Measurements from ENCODE around the gene ADGRB3. TPM values are rescaled to one million over a fixed set of nuclear protein-coding genes. Genes with fewer than 3 reads are reported as not detected.
"Not testable (repeated sequence)": the region's sequence is repeated elsewhere in the genome, so short reads cannot be mapped to it uniquely, and the experiment has no call there.

ADGRB3 gene
- total RNA-seq, 1 donor from 2014 or later, result 179 TPM

GRCh38 chr6:68741501-68742386 lies 106.7 kb downstream of the ADGRB3 start:
- DNase-seq, result no peak

GRCh38 chr6:68743099-68743498 lies 108.0 kb downstream of the ADGRB3 start:
- DNase-seq, result no peak

- DNase-seq, result not testable (repeated sequence)
These were observed 109.3 kb downstream of the ADGRB3 start for GRCh38 chr6:68744376-68744775.

- no peak for DNase-seq
These were observed 111.3 kb downstream of the ADGRB3 start for GRCh38 chr6:68746376-68746775.

- DNase-seq, result no peak
These were observed 112.2 kb downstream of the ADGRB3 start for GRCh38 chr6:68747110-68747790.

GRCh38 chr6:68747832-68748231 lies 112.8 kb downstream of the ADGRB3 start:
- not testable (repeated sequence) for DNase-seq

GRCh38 chr6:68754681-68755213 lies 119.7 kb downstream of the ADGRB3 start:
- no peak for DNase-seq

- DNase-seq, result no peak
These were observed 121.6 kb downstream of the ADGRB3 start for GRCh38 chr6:68756454-68757375.

GRCh38 chr6:68757821-68758220 lies 122.7 kb downstream of the ADGRB3 start:
- DNase-seq, result no peak

- no peak for DNase-seq
These were observed 123.5 kb downstream of the ADGRB3 start for GRCh38 chr6:68758559-68758958.

GRCh38 chr6:68760485-68760884 lies 125.4 kb downstream of the ADGRB3 start:
- no peak for DNase-seq

GRCh38 chr6:68760941-68761676 lies 126.0 kb downstream of the ADGRB3 start:
- no peak for DNase-seq

GRCh38 chr6:68761985-68762384 lies 126.9 kb downstream of the ADGRB3 start:
- DNase-seq, result no peak

GRCh38 chr6:68771426-68771825 lies 136.3 kb downstream of the ADGRB3 start:
- DNase-seq, result no peak

- DNase-seq, result no peak
These were observed 139.8 kb downstream of the ADGRB3 start for GRCh38 chr6:68774843-68775242.

GRCh38 chr6:68776354-68776753 lies 141.3 kb downstream of the ADGRB3 start:
- DNase-seq, result no peak

GRCh38 chr6:68777956-68778355 lies 142.9 kb downstream of the ADGRB3 start:
- DNase-seq, result no peak

- peak; percentile 56 for DNase-seq
These were observed 143.4 kb downstream of the ADGRB3 start for GRCh38 chr6:68778356-68779020.

- no peak for DNase-seq
These were observed 144.3 kb downstream of the ADGRB3 start for GRCh38 chr6:68779366-68779765.

GRCh38 chr6:68790128-68790527 lies 155.0 kb downstream of the ADGRB3 start:
- not testable (repeated sequence) for DNase-seq

GRCh38 chr6:68814976-68815375 lies 179.9 kb downstream of the ADGRB3 start:
- DNase-seq, result not testable (repeated sequence)

Measured in occipital lobe (tissue), 2 donors.